Erythroblast (primary cell): ENCODE results near the gene CTSG.
A peak's percentile ranks its signal among the peaks of the same experiment; 100 is the strongest.
"Not testable (repeated sequence)": the region's sequence is repeated elsewhere in the genome, so short reads cannot be mapped to it uniquely, and the experiment has no call there.

Experiments
- DNase-seq, 2 experiments: peaks; one replicate each; lab custom pipeline; 2025; lab: John Stamatoyannopoulos, UW
- GATA1 ChIP-seq: IDR thresholded peaks from 2 replicates; pipeline ENCODE4 v1.6.1; 2011; ENCODE audit warnings: low read depth, mild to moderate bottlenecking, control low read depth, low read length, moderate library complexity
- POLR2A ChIP-seq: IDR thresholded peaks from 2 replicates; pipeline ENCODE4 v1.6.1; 2011; ENCODE audit warnings: mild to moderate bottlenecking, low read length

CTSG gene, protein sequence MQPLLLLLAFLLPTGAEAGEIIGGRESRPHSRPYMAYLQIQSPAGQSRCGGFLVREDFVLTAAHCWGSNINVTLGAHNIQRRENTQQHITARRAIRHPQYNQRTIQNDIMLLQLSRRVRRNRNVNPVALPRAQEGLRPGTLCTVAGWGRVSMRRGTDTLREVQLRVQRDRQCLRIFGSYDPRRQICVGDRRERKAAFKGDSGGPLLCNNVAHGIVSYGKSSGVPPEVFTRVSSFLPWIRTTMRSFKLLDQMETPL

DNA sequence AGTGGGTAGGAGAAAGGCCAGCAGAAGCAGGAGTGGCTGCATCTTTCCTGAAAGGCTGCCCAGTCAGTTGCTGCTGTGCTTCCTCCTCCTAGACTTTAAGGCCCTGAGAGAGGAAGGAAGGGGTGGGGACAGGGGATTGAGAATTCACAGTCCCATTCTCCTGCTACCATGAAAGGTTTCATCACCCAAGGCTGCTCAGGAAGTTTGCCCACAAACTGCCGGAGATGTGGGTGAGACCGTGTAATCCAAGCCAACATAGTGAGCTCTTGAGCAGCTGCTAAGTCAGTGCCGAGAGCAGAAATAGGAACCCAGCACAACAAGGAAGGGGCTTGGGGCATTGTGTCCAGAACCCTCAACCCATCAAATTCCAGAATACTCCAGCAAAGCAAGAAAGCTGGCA lies at the start of gene CTSG:
Gene CTSG (minus strand): TSS at position 69 of the 400 bp plus-strand sequence. CDS start 27 bp downstream, at position 42.
- TF ChIP-seq POLR2A = no peak
- TF ChIP-seq GATA1 = no peak
- DNase-seq = no peak

DNA sequence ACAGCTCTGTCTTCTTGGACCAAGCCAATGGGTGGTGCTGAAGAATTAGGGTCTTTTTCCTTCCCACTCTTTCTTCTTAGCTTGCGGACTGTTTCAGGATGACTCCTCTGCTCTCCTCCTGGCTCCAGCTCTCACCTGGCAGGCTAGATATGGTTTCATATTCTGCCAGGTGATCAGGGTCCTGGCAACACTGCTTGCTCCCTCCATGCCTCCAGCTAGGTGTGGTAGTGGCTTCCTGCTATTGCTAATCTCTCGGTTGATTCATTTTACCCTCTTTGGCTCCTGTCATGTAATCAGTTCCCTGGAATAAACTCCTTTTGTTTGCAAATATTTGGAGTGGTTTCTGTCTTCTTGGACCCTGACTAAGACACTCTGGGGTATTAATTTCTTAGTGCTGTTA lies 37.7 kb upstream of the CTSG start:
- TF ChIP-seq POLR2A (no peak), GATA1 (no peak)
- no peak for DNase-seq

DNA sequence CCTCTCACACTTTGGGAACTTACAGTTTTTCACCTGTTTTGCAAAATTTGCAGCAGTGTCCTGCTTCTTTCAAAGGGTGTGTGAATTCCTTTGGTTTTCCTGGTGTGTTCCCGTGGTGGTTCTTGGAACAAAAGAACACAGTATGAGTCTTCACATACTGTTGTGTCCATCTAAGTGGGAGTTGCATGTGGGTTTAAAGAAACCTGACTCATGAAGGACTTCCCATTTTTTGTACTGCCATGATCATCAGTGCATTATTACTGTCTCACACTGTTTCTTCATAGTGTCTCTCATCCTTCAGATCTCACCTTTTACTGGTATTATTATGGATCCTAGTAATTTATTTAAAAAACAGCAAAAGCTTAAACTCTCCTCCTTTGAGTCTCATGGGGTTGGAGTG lies 37.2 kb upstream of the CTSG start:
- no peak for DNase-seq
- no peak for TF ChIP-seq GATA1
- no peak for TF ChIP-seq POLR2A

DNA sequence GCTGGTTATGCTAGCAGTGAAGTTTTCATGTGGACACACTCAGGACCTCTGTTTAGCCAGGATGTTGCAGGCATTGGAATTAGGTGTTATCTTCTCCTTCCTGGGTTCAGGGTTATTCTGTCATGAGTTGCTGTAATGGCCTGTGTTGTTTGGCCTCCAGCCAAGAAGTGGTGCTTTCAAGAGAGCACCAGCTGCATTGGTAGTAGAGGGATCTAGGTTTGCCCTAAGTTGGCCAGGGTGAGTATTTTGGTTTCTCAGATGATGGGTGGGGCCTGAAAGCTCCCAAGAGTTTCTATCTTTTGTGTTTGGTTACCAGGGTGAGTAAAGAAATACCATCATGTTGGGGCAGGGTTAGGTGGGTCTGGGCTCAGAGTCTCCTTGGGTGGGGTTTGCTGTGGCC lies 36.1 kb upstream of the CTSG start:
- TF ChIP-seq GATA1 (no peak), POLR2A (no peak)
- peak in 1 of 2 experiments; percentile 8 for DNase-seq

DNA sequence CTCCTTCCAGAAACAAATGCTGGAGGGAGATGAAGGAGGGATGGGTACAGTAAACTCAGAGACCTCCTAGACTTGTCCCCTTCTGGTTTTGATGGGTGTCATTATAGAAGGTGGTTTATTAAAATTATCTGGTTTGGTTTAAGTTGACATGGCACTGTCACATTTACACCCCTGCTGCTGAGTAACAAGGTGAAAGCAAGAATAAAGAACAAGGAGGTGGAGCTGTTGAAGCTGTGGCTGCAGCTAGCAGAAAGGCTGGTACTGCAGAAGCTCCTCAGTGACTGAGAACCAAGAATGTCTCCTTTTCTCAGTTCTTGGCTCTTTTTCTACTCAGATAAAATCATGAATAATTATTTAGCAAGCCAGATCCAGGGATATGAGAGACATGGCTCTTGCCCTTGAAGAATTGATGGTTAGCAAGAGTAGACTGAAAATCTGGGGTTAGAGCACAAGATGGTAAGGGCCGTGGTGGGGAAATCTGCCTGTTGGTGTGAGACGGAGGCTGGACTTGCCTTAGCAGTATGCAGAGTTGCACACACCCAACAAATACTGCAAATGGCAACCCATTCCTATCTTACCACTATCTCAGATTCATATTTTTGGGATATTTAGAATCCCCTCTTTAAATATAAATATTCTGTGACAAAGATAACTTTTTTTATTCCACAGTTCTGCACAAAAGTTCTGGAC lies 33.8 kb upstream of the CTSG start, which contains the start of gene GZMH:
Gene GZMH (minus strand): TSS at position 31 of the 690 bp plus-strand sequence. CDS start 72 bp downstream, outside the sequence.
- TF ChIP-seq POLR2A = no peak
- no peak for TF ChIP-seq GATA1
- no peak for DNase-seq

DNA sequence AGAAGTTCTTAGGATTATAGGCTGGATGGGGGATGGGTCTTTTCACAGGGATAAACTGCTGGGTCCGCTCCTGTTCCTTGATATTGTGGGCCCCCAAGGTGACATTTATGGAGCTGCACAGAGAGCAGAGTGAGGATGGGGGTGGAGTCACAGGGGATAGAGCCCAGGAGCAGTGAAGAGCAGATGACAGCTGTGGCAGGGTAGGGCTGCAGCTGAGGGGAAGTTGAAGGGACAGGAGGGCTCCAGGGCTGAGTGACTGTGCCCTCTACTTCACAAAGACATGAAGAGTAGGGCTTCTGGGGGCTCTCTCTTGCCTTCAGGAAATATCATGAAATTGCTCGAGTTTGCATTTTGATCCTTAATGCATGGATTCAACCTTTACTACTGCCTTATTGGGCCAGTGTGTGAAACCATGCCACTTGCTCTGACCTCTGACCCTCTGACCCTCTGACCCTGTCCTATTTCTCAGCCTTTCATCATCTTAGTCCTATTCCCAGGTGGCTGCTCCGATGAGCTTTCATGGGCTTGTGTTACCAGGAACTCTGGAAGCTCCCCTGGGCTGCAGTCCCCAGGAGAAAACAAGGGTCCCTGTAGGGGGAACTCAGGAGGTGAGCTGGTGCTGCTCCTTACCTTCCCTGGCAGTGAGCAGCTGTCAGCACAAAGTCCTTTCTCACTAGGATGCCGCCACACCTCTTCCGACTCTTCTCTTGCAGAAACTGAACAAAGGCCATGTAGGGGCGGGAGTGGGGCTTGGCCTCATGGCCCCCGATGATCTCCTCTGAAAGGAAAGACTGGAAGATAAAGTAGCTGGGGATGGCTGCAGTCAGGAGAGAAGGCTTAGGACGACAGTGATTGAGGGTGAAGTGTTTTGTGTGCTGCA lies 31.8 kb upstream of the CTSG start:
- TF ChIP-seq POLR2A (no peak), GATA1 (no peak)

DNA sequence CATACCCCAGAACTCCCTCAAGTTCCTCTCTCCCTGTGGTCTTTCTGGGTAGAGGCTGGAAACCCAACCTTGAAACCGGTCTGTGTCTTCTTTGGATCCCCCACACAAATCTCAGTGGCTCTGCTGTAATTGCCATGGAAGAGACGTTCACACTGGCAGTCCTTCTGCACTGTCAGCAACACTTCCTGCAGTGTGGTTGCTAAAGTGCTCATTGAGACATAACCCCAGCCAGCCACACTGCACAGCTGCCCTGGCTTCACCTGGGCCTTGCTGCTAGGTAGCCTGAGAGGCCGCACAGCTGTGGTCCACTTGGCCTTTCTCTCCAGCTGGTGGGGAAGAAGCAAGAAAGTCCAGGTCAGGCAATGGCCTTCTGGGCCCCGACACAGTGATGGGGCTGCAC lies 31.0 kb upstream of the CTSG start:
- TF ChIP-seq GATA1 (no peak), POLR2A (no peak)
- no peak for DNase-seq

More for the DNA sequence above, 31.8 kb upstream of the CTSG start:
- no peak for DNase-seq

DNA sequence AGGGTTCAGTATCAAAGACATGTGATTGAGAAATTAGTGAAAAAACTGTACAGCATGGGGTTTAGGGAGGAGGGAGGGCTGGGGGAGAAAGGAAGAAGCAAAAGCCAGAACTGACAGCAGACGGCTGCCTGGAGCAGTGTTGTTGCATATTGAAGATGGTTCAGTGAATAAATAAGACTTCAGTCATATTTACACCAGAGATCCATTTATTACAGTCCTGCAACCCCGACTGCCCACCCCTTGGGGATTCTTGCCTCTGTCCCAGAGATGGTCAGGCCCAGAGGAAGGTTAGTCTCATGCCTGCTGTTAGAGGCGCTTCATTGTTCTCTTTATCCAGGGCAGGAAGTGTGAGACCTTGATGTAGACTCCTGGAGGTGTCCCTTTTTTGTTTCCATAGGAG lies 30.2 kb upstream of the CTSG start:
- TF ChIP-seq GATA1 (no peak), POLR2A (no peak)
- DNase-seq = no peak

DNA sequence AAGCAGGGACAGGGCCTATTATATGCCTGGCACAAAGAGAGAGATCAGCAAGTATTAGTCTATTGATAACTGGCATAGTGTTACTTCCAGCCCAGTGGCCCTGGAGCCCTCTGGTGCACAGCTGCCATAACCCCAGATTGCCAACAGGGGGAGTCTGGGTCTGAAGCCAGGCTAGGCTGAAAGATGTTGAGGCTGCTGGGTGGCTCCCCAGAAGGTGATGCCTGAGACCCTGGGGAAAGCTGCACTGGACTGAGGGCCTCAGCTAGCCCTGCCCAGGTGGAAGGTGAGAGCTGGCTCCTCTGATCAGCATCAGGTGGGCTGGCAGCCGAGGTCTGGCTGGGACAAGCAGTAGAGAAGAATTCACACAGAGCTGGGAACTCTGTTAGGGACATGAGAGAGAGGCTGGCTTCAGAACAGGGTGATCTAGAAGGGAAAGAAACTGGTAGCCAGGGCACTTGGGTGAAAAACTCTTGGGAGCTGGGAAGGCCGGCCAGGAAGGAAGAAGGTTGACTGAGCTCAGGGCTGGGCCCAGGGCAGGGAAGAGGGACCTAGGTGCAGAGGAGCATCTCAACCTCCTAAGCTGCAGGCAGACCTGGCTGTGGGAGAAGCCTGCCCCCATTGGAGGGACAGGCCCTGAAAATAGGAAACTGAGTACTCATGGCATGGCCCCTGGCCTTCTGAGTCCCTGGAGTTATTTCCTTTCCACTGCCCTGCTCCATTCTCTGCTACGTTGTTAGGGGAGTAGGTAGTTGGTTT lies 29.6 kb upstream of the CTSG start:
- DNase-seq = peak; percentile 22 to 55
- no peak for TF ChIP-seq GATA1
- TF ChIP-seq POLR2A = no peak

DNA sequence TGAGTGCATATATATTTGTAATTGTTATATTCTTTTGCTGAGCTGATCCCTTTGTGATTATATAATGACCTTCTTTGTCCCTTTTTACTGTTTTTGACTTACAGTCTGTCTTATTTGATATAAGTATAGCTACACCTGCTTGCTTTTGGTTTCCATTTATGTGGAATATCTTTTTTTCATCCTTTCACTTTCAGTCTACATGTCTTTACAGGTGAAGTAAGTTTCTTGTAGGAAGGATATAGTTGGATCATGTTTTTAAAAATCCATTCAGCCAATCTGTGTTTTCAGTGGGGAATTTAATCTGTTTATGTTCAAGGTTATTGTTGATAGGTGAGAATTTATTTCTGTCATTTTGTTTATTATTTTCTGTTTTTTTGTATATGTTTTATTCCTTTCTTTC lies 21.4 kb upstream of the CTSG start:
- TF ChIP-seq GATA1 (no peak), POLR2A (no peak)
- DNase-seq = no peak

DNA sequence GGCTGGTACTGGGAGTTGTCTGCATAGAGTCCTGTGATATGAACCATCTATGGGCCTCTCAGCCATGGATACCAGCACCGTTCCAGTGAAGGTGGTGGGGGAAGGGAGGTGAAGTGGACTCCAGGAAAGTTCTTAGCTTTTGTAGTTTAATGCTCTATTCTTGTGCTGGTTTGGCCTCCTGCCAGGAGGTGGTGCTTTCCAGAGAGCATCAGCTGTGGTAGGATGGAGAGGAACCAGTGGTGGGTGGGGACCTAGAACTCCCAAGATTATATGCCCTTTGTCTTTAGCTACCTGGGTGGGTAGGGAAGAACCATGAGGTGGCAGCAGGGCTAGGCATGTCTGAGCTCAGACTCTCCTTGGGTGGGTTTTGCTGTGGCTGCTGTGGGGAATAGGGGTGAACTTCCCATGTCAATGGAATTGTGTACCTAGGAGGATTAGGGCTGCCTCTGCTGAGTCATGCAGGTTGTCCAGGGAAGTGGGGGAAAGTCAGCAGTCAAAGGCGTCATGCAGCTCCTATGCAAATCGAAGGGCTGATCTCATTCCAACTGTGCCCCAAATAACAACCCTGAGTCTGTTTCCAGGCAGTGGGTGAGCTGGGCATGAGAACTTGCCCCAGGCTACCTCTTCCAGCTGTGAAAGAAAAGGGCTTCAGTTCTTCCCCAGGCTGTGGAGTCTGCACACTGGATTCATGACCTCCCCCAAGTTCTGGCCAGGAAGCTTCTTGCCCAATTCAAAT lies 19.2 kb upstream of the CTSG start:
- DNase-seq = no peak
- no peak for TF ChIP-seq GATA1

DNA sequence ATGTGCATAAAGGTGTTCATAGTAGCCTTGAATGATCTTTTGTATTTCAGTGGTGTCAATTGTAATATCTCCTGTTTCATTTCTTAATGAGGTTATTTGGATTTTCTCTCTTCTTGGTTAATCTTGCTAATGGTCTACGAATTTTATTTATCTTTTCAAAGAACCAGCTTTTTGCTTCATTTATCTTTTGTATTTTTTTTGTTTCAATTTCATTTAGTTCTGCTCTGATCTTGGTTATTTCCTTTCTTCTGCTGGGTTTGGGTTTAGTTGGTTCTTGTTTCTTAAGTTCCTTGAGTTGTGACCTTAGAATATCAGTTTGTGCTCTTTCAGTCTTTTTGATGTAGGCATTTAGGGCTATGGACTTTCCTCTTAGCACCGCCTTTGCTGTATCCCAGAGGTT lies 15.0 kb upstream of the CTSG start:
- not testable (repeated sequence) for DNase-seq

DNA sequence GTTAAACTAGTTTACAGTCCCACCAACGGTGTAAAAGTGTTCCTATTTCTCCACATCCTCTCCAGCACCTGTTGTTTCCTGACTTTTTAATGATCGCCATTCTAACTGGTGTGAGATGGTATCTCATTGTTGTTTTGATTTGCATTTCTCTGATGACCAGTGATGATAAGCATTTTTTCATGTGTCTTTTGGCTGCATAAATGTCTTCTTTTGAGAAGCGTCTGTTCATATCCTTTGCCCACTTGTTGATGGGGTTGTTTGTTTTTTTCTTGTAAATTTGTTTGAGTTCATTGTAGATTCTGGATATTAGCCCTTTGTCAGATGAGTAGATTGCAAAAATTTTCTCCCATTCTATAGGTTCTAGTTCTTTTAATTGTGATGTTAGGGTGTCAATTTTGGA lies 8.4 kb upstream of the CTSG start:
- not testable (repeated sequence) for DNase-seq

DNA sequence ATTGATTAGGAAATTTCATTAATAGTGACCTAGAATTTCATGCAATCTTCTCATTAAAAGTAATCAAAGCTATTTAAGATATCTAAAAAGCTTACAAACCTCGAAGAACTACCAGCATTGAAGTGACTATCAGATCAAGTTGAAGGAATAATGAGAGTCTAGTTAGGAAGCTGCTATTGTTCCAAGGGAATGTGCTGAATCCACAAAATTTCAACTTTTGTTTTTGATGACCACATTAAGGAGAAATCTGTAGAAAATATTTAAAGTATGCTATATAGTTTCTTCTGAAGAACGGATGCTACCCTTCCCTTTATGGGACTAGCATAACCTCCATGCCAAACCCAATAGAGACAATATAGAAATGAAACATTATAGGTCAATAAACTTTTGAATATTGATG lies 2.5 kb upstream of the CTSG start:
- TF ChIP-seq GATA1 = no peak
- TF ChIP-seq POLR2A = no peak
- no peak for DNase-seq
